ENCODE data around the gene OR4D11.
"Not testable (repeated sequence)": the region's sequence is repeated elsewhere in the genome, so short reads cannot be mapped to it uniquely, and the experiment has no call there.

The OR4D11 gene

GRCh38 chr11:59503276-59503675, at the start of gene OR4D11:
Gene OR4D11 (plus strand): TSS chr11:59503576. CDS start chr11:59503576, 0 bp downstream.
- no peak for DNase-seq

- DNase-seq: no peak
These were observed 46.7 kb upstream of the OR4D11 start, which contains the start of gene OR4D6 for GRCh38 chr11:59456661-59457060. Gene OR4D6 (plus strand): TSS chr11:59456961. CDS start chr11:59456961, 0 bp downstream.

GRCh38 chr11:59459916-59460315, 43.5 kb upstream of the OR4D11 start:
- DNase-seq: no peak

GRCh38 chr11:59463190-59463641, 40.2 kb upstream of the OR4D11 start:
- DNase-seq: no peak

- no peak for DNase-seq
These were observed 30.4 kb upstream of the OR4D11 start, which contains the start of gene OR4D10 for GRCh38 chr11:59473015-59473414. Gene OR4D10 (plus strand): TSS chr11:59473315. CDS start chr11:59477430, 4,115 bp downstream.

- no peak for DNase-seq
These were observed 28.2 kb upstream of the OR4D11 start for GRCh38 chr11:59475176-59475575.

- no peak for DNase-seq
These were observed 23.5 kb upstream of the OR4D11 start for GRCh38 chr11:59479906-59480305.

- DNase-seq: no peak
These were observed 23.0 kb upstream of the OR4D11 start for GRCh38 chr11:59480359-59480758.

GRCh38 chr11:59501931-59502330, 1.4 kb upstream of the OR4D11 start:
- DNase-seq: no peak

- DNase-seq: no peak
These were observed 7.7 kb downstream of the OR4D11 start, which contains the start of gene OR4D9 for GRCh38 chr11:59510941-59511589. Gene OR4D9 (plus strand): TSS chr11:59511539. CDS start chr11:59514913, 3,374 bp downstream.

- DNase-seq: no peak
These were observed 8.3 kb downstream of the OR4D11 start for GRCh38 chr11:59511675-59512074.

- not testable (repeated sequence) for DNase-seq
These were observed 16.8 kb downstream of the OR4D11 start for GRCh38 chr11:59520139-59520538.

GRCh38 chr11:59520741-59521140, 17.4 kb downstream of the OR4D11 start:
- DNase-seq: no peak

GRCh38 chr11:59523541-59523940, 20.2 kb downstream of the OR4D11 start:
- no peak for DNase-seq

- no peak for DNase-seq
These were observed 25.3 kb downstream of the OR4D11 start for GRCh38 chr11:59528711-59529110.

GRCh38 chr11:59532620-59533019, 29.2 kb downstream of the OR4D11 start:
- DNase-seq: no peak

- DNase-seq: no peak
These were observed 31.3 kb downstream of the OR4D11 start for GRCh38 chr11:59534676-59535075.

GRCh38 chr11:59542142-59542810, 38.9 kb downstream of the OR4D11 start:
- no peak for DNase-seq

- not testable (repeated sequence) for DNase-seq
These were observed 40.3 kb downstream of the OR4D11 start for GRCh38 chr11:59543713-59544112.

- no peak for DNase-seq
These were observed 41.4 kb downstream of the OR4D11 start for GRCh38 chr11:59544869-59545178.

- no peak for DNase-seq
These were observed 42.0 kb downstream of the OR4D11 start for GRCh38 chr11:59545179-59546020.

GRCh38 chr11:59547605-59548308, 44.4 kb downstream of the OR4D11 start:
- not testable (repeated sequence) for DNase-seq

- no peak for DNase-seq
These were observed 44.9 kb downstream of the OR4D11 start for GRCh38 chr11:59548309-59548656.
